Kidney (tissue), 14 donors: ENCODE measurements around the gene PRKN. TPM values are rescaled to one million over a fixed set of nuclear protein-coding genes. Genes with fewer than 3 reads are reported as not detected.

Source experiments
- DNase-seq, 5 donors: peaks; one replicate each; pipeline ENCODE4 v3.0.0-alpha.2; 2013 to 2020
- FAIRE-seq: peaks from 2 replicates; lab custom pipeline; 2012; peaks lifted over from hg19 to GRCh38; lab: Jason Lieb, UNC
- H3K27ac ChIP-seq, 2 donors: one replicate each; pipeline ENCODE4 v1.7.0; 2013; ENCODE audit warnings: low read depth in 2 of 2, low read length in 2 of 2, inconsistent platforms in 1 of 2
- H3K27me3 ChIP-seq: one replicate; pipeline ENCODE4 v1.7.1; 2013; ENCODE audit warnings: low read length, inconsistent platforms; ENCODE audit not compliant: control insufficient read depth, insufficient read depth
- H3K36me3 ChIP-seq, 3 donors: one replicate each; pipeline versions ENCODE4 v1.7.0 to v1.7.1; 2013; ENCODE audit warnings: low read length in 3 of 3, control low read depth in 1 of 3, inconsistent platforms in 1 of 3; ENCODE audit not compliant: insufficient read depth in 3 of 3, control insufficient read depth in 2 of 3
- H3K4me1 ChIP-seq, 3 donors: one replicate each; pipeline versions ENCODE4 v1.7.0 to v1.7.1; 2013; ENCODE audit warnings: low read length in 3 of 3, inconsistent platforms in 1 of 3, low read depth in 1 of 3; ENCODE audit not compliant: control insufficient read depth in 2 of 3, insufficient read depth in 2 of 3
- H3K4me3 ChIP-seq, 3 donors: one replicate each; pipeline versions ENCODE4 v1.7.0 to v1.8.1; 2013; ENCODE audit warnings: low read length in 3 of 3, control low read depth in 1 of 3, inconsistent platforms in 1 of 3
- H3K9ac ChIP-seq, 3 donors: one replicate each; pipeline versions ENCODE4 v1.7.0 to v1.7.1; 2013; ENCODE audit warnings: low read length in 3 of 3, control low read depth in 1 of 3, inconsistent platforms in 1 of 3
- H3K9me3 ChIP-seq, 3 donors: one replicate each; pipeline versions ENCODE4 v1.7.0 to v1.7.1; 2013; ENCODE audit warnings: low read length in 3 of 3, control low read depth in 1 of 3, inconsistent platforms in 1 of 3; ENCODE audit not compliant: control insufficient read depth in 2 of 3, insufficient read depth in 1 of 3
- intact Hi-C: fragments of 100-400 bp; cut with DNase I; formaldehyde crosslinking; loops from one replicate; pipeline ENCODE4 v1.11.1; 2022
- polyA plus RNA-seq: library from polyadenylated mRNA; stranded (reverse); fragments of 350-450 nt; fragmentation: Illumina TruSeq; extraction: RNeasy Lipid Tissue Mini Kit (QIAGEN cat#74804); gene quantifications from one replicate; pipeline ENCODE4 v1.2.3, GENCODE V29; 2014; ENCODE audit warnings: low read depth, low replicate concordance; ENCODE audit not compliant: insufficient read depth
- total RNA-seq: library from RNA; stranded (reverse); fragmentation: NEBNext Ultra II Directional; extraction: Animal tissue kit (Norgen Biotek cat#: 25700); gene quantifications from one replicate; pipeline ENCODE4 v1.2.1, GENCODE V29; 2021
- TF ChIP-seq, protein P1 (sequence below): IDR thresholded peaks from 3 replicates; pipeline ENCODE4 v1.5.1; 2012; ENCODE audit warnings: mild to moderate bottlenecking, moderate library complexity, borderline replicate concordance; ENCODE audit not compliant: insufficient read depth; ENCODE audit errors: extremely low read depth
- donor health status: control.
- donor health status: control.
- donor health status: control.
- donor health status: control.
- donor health status: control.
- donor health status: DM: yes; HTN: yes; CAD: no.
- donor health status: Normal renal cell carcinoma (clear cell type).

Gene PRKN
- total and polyA plus RNA-seq, 2 donors from 2014 or later: 8.6 to 10.4 TPM

DNA sequence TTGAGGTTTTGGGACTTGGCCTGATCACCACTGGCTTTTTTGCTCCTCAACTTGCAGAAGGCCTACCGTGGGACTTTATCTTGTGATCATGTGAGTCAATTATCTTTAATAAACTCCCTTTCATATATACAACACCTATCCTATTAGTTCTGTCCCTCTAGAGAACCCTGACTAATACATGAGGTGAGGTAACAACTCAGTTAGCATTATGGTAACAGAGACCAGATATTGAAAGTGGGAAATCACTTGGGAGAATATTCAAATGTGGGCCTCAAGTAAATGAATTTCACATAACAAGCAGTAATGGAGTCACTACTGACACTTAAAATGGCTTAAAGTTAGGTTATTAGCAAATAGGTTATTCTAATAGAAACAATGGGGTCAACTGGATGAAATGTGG is 1015.6 kb downstream of the PRKN start:
- Histone ChIP-seq H3K27me3 (no peaks in the 10 kb centered on the region), H3K9me3 (no peaks in the 10 kb centered on the region), H3K9ac (no peak overlapping the region), H3K4me3 (no peak overlapping the region), H3K36me3 (no peaks in the 10 kb centered on the region), H3K27ac (no peak overlapping the region), H3K4me1 (no peaks in the 10 kb centered on the region)
- intact Hi-C loops: no loop called here
- no peak for DNase-seq
- TF ChIP-seq, protein P1, sequence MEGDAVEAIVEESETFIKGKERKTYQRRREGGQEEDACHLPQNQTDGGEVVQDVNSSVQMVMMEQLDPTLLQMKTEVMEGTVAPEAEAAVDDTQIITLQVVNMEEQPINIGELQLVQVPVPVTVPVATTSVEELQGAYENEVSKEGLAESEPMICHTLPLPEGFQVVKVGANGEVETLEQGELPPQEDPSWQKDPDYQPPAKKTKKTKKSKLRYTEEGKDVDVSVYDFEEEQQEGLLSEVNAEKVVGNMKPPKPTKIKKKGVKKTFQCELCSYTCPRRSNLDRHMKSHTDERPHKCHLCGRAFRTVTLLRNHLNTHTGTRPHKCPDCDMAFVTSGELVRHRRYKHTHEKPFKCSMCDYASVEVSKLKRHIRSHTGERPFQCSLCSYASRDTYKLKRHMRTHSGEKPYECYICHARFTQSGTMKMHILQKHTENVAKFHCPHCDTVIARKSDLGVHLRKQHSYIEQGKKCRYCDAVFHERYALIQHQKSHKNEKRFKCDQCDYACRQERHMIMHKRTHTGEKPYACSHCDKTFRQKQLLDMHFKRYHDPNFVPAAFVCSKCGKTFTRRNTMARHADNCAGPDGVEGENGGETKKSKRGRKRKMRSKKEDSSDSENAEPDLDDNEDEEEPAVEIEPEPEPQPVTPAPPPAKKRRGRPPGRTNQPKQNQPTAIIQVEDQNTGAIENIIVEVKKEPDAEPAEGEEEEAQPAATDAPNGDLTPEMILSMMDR: no peak
- no peak for FAIRE-seq

GRCh38 chr6:161711515-161711914 is 1016.1 kb downstream of the PRKN start:
- Histone ChIP-seq H3K36me3 (no peaks in the 10 kb centered on the region), H3K4me3 (no peak overlapping the region), H3K27me3 (no peaks in the 10 kb centered on the region), H3K27ac (no peak overlapping the region), H3K9ac (no peak overlapping the region), H3K4me1 (no peaks in the 10 kb centered on the region), H3K9me3 (no peaks in the 10 kb centered on the region)
- intact Hi-C loops: no loop called here
- FAIRE-seq (no peak), DNase-seq (no peak)
- TF ChIP-seq, protein P1: no peak

DNA sequence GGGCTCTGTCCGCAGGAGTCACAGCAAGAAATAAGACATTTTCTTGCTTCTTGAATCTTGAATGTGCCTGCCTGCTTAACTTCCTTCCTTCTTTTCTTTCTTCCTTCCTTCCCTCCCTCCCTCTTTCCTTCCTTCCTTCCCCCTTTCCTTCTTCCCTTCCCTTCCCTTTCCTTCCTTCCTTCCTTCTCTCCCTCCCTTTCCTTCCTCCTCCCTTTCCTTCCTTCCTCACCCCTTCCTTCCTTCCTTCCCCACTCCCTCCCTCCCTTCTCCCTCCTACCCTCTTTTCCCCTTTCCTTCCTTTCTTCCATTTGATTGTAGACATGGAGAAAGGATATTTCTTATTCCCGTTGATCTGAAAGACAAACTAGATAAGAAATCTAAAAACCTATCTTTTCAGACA is 1016.9 kb downstream of the PRKN start:
- no peak overlapping the region for H3K27ac ChIP-seq
- no peak for FAIRE-seq

More for the DNA sequence above, 1016.9 kb downstream of the PRKN start:
- DNase-seq: no peak
- Histone ChIP-seq H3K9me3 (no peaks in the 10 kb centered on the region), H3K4me1 (no peaks in the 10 kb centered on the region), H3K27me3 (no peaks in the 10 kb centered on the region), H3K36me3 (no peaks in the 10 kb centered on the region), H3K4me3 (no peak overlapping the region), H3K9ac (no peak overlapping the region)
- intact Hi-C loops: no loop called here
- TF ChIP-seq, protein P1: no peak
